Cardiac muscle cell (in vitro differentiated cells and primary cell): ENCODE data around the gene JAML. TPM values are rescaled to one million over a fixed set of nuclear protein-coding genes. Genes with fewer than 3 reads are reported as not detected.

ENCODE experiments used
- DNase-seq, 2 donors: peaks; one replicate each; pipeline versions ENCODE4 v3.0.0 to v3.0.0-alpha.2; 2010 to 2017; ENCODE audit warnings: low read depth in 1 of 2, low spot score in 1 of 2
- H3K27ac ChIP-seq: fragments of 200-600 bp; sonication (generic); 2 replicates; pipeline ENCODE4 v1.5.1; 2016
- H3K27me3 ChIP-seq: fragments of 200-600 bp; sonication (generic); 2 replicates; pipeline ENCODE4 v1.6.0; 2016; ENCODE audit warnings: control low read depth
- H3K36me3 ChIP-seq: fragments of 200-600 bp; sonication (generic); 2 replicates; pipeline ENCODE4 v1.5.1; 2016; ENCODE audit warnings: control low read depth
- H3K4me1 ChIP-seq: fragments of 200-600 bp; sonication (generic); 2 replicates; pipeline ENCODE4 v1.8.1; 2017; ENCODE audit warnings: low read depth, mild to moderate bottlenecking, mixed run types
- H3K4me3 ChIP-seq: fragments of 200-600 bp; sonication (generic); 2 replicates; pipeline ENCODE4 v1.5.1; 2016; ENCODE audit warnings: mild to moderate bottlenecking
- H3K9me3 ChIP-seq: fragments of 200-600 bp; sonication (generic); 2 replicates; pipeline ENCODE4 v1.5.1; 2017; ENCODE audit warnings: low read depth, mild to moderate bottlenecking, control low read depth
- polyA plus RNA-seq: library from polyadenylated mRNA; unstranded; fragments of >200 nt; fragmentation: Nextera tagmentation; extraction: Ambion mirVana; gene quantifications from 2 replicates; pipeline ENCODE4 v1.2.1, GENCODE V29; 2016
- total RNA-seq: library from RNA; depleted of rRNA; stranded (reverse); fragments of >200 nt; gene quantifications from 2 replicates; pipeline ENCODE4 v1.2.3, GENCODE V29; 2016
- TF ChIP-seq, protein P1 (sequence below): IDR thresholded peaks from 2 replicates; pipeline ENCODE4 v1.5.1; 2012; ENCODE audit warnings: low read depth, mild to moderate bottlenecking, low read length

Gene JAML
- total and polyA plus RNA-seq, 2 experiments from 2014 or later = not detected

DNA sequence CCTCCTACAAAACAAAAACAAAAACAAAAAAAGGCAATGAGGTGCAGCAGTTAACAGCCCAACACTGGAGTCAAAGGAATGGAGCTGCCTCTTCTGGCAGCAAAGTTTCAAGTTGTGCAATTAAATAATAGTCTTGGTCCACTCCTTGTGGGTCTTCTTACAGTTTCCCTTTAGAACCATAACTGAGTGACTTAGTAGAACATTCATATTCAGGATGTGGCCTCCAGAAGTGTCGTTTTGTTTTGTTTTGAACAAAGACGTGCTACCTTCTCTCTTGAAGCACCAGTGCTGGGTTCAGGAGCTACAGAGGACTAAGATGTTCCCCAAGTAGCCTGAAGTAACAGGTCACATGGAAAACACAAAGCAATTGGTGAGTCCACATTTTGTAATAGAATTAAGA, 2.0 kb upstream of the JAML start:
- H3K27me3 ChIP-seq = peaks cover 33% of the 10 kb centered on the region
- H3K4me1 ChIP-seq = no peaks in the 10 kb centered on the region
- DNase-seq = no peak
- H3K9me3 ChIP-seq = no peaks in the 10 kb centered on the region
- no peak overlapping the region for H3K27ac ChIP-seq
- TF ChIP-seq, protein P1, sequence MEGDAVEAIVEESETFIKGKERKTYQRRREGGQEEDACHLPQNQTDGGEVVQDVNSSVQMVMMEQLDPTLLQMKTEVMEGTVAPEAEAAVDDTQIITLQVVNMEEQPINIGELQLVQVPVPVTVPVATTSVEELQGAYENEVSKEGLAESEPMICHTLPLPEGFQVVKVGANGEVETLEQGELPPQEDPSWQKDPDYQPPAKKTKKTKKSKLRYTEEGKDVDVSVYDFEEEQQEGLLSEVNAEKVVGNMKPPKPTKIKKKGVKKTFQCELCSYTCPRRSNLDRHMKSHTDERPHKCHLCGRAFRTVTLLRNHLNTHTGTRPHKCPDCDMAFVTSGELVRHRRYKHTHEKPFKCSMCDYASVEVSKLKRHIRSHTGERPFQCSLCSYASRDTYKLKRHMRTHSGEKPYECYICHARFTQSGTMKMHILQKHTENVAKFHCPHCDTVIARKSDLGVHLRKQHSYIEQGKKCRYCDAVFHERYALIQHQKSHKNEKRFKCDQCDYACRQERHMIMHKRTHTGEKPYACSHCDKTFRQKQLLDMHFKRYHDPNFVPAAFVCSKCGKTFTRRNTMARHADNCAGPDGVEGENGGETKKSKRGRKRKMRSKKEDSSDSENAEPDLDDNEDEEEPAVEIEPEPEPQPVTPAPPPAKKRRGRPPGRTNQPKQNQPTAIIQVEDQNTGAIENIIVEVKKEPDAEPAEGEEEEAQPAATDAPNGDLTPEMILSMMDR = no peak
- H3K4me3 ChIP-seq = no peak overlapping the region
- H3K36me3 ChIP-seq = no peaks in the 10 kb centered on the region

DNA sequence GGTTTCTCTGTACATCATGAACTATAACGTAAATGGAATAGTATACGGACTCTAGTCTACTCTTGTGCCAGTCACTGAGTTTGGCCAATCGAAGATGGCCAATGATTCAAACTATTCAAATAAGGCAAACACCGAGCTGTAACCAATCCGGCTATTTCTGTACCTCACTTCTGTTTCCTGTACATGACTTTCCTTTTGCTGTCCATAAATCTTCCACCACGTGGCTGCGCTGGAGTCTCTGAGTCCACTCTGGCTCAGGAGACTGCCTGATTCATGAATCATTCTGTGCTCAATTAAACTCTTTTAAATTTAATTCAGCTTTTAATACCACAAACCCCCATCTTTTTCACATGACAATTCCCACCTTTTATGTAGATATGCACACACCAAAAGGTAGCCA, 1.5 kb upstream of the JAML start:
- no peaks in the 10 kb centered on the region for H3K36me3 ChIP-seq
- TF ChIP-seq, protein P1 = no peak
- DNase-seq = no peak
- H3K4me1 ChIP-seq = no peaks in the 10 kb centered on the region
- no peak overlapping the region for H3K4me3 ChIP-seq
- no peaks in the 10 kb centered on the region for H3K9me3 ChIP-seq
- peaks cover 33% of the 10 kb centered on the region for H3K27me3 ChIP-seq
- no peak overlapping the region for H3K27ac ChIP-seq

DNA sequence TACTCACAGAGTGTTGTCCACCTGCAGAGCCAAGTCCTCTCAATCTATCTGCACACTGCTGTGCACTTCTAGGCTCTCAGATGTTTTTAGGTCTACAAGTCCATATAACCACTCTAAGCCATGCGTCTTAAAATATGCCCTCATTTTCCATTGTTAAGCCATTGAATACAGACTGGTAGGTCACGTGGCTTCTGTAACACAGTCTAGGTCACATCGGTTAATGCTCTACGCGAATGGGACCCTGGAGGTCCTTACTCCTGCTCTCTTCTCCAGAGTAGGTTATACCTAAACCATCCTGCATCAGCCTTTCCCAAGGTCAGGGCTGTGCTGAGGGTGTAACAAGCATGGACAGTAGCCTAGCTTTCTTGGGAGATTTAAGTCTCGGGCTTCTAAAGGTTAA, 819 bp downstream of the JAML start:
- DNase-seq = no peak
- Histone ChIP-seq H3K27me3 (peaks cover 33% of the 10 kb centered on the region), H3K4me1 (peaks cover 5% of the 10 kb centered on the region), H3K27ac (no peak overlapping the region), H3K36me3 (no peaks in the 10 kb centered on the region), H3K9me3 (no peaks in the 10 kb centered on the region), H3K4me3 (no peak overlapping the region)
- TF ChIP-seq, protein P1 = no peak

DNA sequence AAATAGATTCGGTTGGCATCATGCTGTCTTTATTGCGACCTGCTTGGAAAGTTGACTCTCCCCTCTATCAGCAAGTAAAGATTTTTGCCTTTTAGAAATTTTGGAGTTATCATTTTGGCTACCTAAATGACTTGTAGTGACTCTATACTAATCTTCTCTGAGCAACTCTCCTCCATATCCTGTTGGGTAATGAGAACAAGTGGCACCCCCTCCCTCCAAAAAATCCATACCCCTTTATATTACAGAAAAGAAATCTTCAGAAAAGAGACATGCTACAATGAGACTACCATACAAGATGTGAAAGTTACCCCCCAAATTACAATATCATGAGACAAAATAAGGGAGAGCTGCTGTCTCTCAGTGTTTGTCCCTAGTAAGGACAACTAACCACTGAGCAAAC, 1.2 kb downstream of the JAML start:
- Histone ChIP-seq H3K4me1 (peaks cover 5% of the 10 kb centered on the region), H3K9me3 (no peaks in the 10 kb centered on the region), H3K4me3 (no peak overlapping the region), H3K27me3 (peaks cover 33% of the 10 kb centered on the region), H3K27ac (no peak overlapping the region), H3K36me3 (no peaks in the 10 kb centered on the region)
- TF ChIP-seq, protein P1 = no peak
- DNase-seq = no peak

DNA sequence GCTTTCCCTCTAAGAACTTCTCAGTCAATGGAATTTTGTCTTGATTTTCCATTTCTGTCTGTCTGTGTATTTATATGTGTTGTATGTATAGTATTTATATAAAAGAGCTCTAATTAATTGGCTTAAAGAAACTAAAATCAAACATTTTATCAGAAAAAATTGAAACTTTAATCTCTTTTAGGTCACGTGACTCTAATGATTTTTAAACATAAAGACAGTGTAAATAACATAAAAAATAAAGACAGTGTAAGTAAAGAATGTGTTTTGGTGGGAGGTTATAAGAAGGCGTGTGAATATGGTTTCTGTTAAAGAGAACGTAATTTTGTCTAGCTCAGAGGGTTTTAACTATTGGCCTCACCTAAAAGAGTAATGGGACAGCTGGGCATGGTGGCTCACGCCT, 2.4 kb downstream of the JAML start:
- no peak for DNase-seq
- no peak overlapping the region for H3K27ac ChIP-seq
- peaks cover 33% of the 10 kb centered on the region for H3K27me3 ChIP-seq
- H3K4me1 ChIP-seq = peaks cover 5% of the 10 kb centered on the region
- H3K4me3 ChIP-seq = no peak overlapping the region
- no peaks in the 10 kb centered on the region for H3K36me3 ChIP-seq
- TF ChIP-seq, protein P1 = no peak
- no peaks in the 10 kb centered on the region for H3K9me3 ChIP-seq

DNA sequence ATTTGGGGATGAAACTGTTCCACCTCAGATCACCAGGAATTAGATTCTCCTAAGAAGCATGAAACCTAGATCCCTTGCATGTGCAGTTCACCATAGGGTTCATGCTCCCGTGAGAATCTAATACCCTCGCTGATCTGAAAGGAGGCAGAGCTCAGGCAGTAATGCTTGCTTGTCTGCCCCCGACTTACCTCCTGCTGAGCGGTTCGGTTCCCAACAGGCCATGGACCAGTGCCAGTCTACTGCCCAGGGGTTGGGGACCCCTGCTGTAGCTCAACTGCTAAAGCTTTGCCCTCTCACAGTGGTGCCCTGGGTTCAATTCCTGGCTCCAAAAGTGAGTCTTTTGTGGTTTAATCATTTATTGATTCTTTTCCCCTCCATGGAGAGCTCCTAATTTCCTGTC, 3.4 kb downstream of the JAML start:
- Histone ChIP-seq H3K4me3 (no peak overlapping the region), H3K4me1 (peaks cover 5% of the 10 kb centered on the region), H3K36me3 (no peaks in the 10 kb centered on the region), H3K9me3 (no peaks in the 10 kb centered on the region), H3K27ac (no peak overlapping the region), H3K27me3 (peaks cover 27% of the 10 kb centered on the region)
- no peak for DNase-seq
- TF ChIP-seq, protein P1 = no peak
